Measurements from ENCODE around the gene ATP11A. TPM values are rescaled to one million over a fixed set of nuclear protein-coding genes. Genes with fewer than 3 reads are reported as not detected.

Gene ATP11A
- total RNA-seq, 5 donors from 2014 or later (not counting 1 experiment from before 2014, with no cell fraction given) = 35.7 to 57.1 (median 48.5) TPM

- no peaks in the 10 kb centered on the region for H3K9me3 Mint-ChIP-seq
- WGBS (ENCODE audit: insufficient coverage) = 95% methylated on average over 25 of the region's 34 CpGs
Observed at GRCh38 chr13:112696869-112697465, 7.1 kb downstream of the ATP11A start.

DNA sequence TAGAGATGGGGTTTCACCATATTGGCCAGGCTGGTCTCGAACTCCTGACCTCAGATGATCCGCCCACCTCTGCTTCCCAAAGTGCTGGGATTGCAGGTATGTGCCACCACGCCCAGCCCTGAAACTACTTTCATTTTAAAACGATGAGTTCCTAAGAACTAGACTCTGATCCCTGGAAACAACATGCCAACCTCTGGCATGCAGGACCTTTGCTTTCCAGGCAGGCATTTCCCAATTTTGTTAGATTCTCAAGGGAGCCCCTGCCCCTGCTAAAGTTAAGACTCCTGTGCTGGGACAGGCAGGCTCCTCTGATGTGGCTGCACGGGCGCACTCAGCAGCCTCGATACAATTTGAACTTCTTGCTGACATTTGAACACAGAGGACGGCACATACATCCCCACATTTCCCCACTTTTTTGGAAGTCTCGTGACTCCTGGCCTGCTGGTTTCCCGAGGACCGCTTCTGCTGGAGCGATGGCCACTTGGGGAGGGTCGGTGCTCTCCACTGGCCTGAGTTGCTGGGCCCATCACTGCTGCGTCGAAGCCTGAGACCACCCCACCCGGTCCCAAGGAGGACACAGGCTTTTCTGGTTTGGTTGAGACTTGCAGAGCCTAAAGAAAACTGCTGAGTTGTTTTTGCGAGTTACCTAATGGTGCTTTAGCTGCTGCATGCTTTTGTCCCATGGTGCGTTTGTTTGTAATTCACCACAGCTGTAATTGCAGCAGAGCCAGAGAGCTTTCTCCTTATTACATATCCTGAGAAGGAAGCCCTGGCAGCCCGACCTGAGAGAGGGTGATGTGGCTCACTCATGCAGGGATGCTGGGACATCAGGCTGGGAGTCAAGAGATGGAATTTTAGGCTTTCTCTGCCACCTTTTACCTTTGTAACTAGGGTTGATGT lies 8.2 kb downstream of the ATP11A start:
- H3K27me3 Mint-ChIP-seq = no peaks in the 10 kb centered on the region
- Histone ChIP-seq H3K4me1 (ENCODE audit: control insufficient read depth in 1 of 2, extremely low read depth in 1 of 2, insufficient read depth in 2 of 2, low read length in 2 of 2) (peaks cover 7 to 14% of the 10 kb centered on the region in 2 experiments), H3K4me3 (ENCODE audit: control insufficient read depth in 1 of 2, extremely low read depth in 1 of 2, low read length in 1 of 2) (no peak overlapping the region), H3K36me3 (ENCODE audit: control insufficient read depth in 2 of 2, extremely low read depth in 1 of 2, insufficient read depth in 1 of 2, low read length in 1 of 2) (peaks cover 0 to 3% of the 10 kb centered on the region in 2 donors), H3K9me3 (no peaks in the 10 kb centered on the region), H3K27me3 (replicated peaks in 1 of 2; ENCODE audit: control insufficient read depth in 2 of 2, extremely low read depth in 1 of 2, insufficient read depth in 2 of 2, low read length in 1 of 2) (no peaks in the 10 kb centered on the region), H3K27ac (ENCODE audit: low read length) (no peak overlapping the region)
- 87% methylated on average over 17 of the region's 19 CpGs for WGBS (ENCODE audit: insufficient coverage)
- H3K9me3 Mint-ChIP-seq = no peaks in the 10 kb centered on the region
- H3K4me3 Mint-ChIP-seq = no peak overlapping the region
- ChIA-PET CTCF (no interaction called here), POLR2A (no interaction called here)
- H3K27ac Mint-ChIP-seq = no peak overlapping the region
- no peak for DNase-seq
- peaks cover 16% of the 10 kb centered on the region for H3K36me3 Mint-ChIP-seq
- H3K4me1 Mint-ChIP-seq = peaks cover 37 to 58% (median 43%) of the 10 kb centered on the region in 3 donors
- ATAC-seq (replicated peaks in 1 of 4) = no peak

More at GRCh38 chr13:112696869-112697465, 7.1 kb downstream of the ATP11A start:
- Histone ChIP-seq H3K4me1 (ENCODE audit: control insufficient read depth in 1 of 2, extremely low read depth in 1 of 2, insufficient read depth in 2 of 2, low read length in 2 of 2) (peaks cover 13 to 19% of the 10 kb centered on the region in 2 experiments), H3K36me3 (ENCODE audit: control insufficient read depth in 2 of 2, extremely low read depth in 1 of 2, insufficient read depth in 1 of 2, low read length in 1 of 2) (peaks cover 0 to 3% of the 10 kb centered on the region in 2 donors), H3K9me3 (no peaks in the 10 kb centered on the region), H3K4me3 (ENCODE audit: control insufficient read depth in 1 of 2, extremely low read depth in 1 of 2, low read length in 1 of 2) (no peak overlapping the region), H3K27me3 (replicated peaks in 1 of 2; ENCODE audit: control insufficient read depth in 2 of 2, extremely low read depth in 1 of 2, insufficient read depth in 2 of 2, low read length in 1 of 2) (no peaks in the 10 kb centered on the region), H3K27ac (ENCODE audit: low read length) (no peak overlapping the region)
- Mint-ChIP-seq H3K4me3 (no peak overlapping the region), H3K27ac (no peak overlapping the region), H3K36me3 (peaks cover 12% of the 10 kb centered on the region), H3K4me1 (peaks cover 37 to 60% (median 48%) of the 10 kb centered on the region in 3 donors), H3K27me3 (no peaks in the 10 kb centered on the region)
- DNase-seq (no peak), ATAC-seq (replicated peaks in 1 of 4) (no peak)
- ChIA-PET CTCF (no interaction called here), POLR2A (no interaction called here)

DNA sequence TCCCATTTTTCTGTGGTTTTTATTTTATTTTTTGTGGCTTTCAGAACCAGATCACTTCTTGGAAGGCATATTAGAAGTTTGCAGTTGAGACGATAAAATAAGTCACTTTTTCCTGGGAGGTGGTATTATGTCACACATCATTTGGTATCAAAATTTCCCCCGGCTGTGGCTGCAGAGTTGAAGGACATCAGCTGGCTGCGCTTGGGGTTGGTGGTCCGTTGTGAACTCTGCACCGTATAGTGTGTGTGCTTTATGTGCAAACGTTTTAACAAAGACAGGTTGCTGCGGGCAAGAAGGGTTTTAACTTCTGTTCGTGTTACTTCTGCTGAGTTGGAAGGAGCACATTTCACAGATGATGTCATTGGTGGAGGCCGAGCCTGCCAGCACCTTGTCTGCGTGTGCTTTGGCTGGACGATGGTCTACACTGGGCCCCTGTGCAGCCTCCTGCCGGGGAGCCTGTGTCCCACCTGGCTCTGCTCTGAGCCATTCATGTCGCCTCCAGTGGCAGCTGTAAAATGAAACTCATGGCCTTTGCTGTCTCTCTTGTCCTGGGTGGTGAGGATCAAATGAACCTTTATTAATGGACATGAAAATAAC lies 9.6 kb downstream of the ATP11A start:
- no peak overlapping the region for H3K4me3 ChIP-seq (ENCODE audit: control insufficient read depth in 1 of 2, extremely low read depth in 1 of 2, low read length in 1 of 2)
- ChIA-PET POLR2A (no interaction called here), CTCF (no interaction called here)
- Mint-ChIP-seq H3K4me1 (peaks cover 37 to 58% (median 46%) of the 10 kb centered on the region in 3 donors), H3K36me3 (peaks cover 22% of the 10 kb centered on the region), H3K4me3 (no peak overlapping the region), H3K27me3 (no peaks in the 10 kb centered on the region), H3K9me3 (no peaks in the 10 kb centered on the region), H3K27ac (no peak overlapping the region)
- no peak for DNase-seq
- no peaks in the 10 kb centered on the region for H3K9me3 ChIP-seq
- H3K4me1 ChIP-seq (ENCODE audit: control insufficient read depth in 1 of 2, extremely low read depth in 1 of 2, insufficient read depth in 2 of 2, low read length in 2 of 2) = peaks cover 3 to 9% of the 10 kb centered on the region in 2 experiments
- WGBS (ENCODE audit: insufficient coverage) = 89% methylated on average over 10 of the region's 13 CpGs
- H3K27ac ChIP-seq (ENCODE audit: low read length) = no peak overlapping the region
- ATAC-seq (replicated peaks in 1 of 4) = no peak
- peaks cover 0 to 3% of the 10 kb centered on the region in 2 donors for H3K36me3 ChIP-seq (ENCODE audit: control insufficient read depth in 2 of 2, extremely low read depth in 1 of 2, insufficient read depth in 1 of 2, low read length in 1 of 2)
- no peaks in the 10 kb centered on the region for H3K27me3 ChIP-seq (replicated peaks in 1 of 2; ENCODE audit: control insufficient read depth in 2 of 2, extremely low read depth in 1 of 2, insufficient read depth in 2 of 2, low read length in 1 of 2)

GRCh38 chr13:112700291-112701060 lies 10.6 kb downstream of the ATP11A start:
- POLR2A ChIA-PET = no interaction called here
- Histone ChIP-seq H3K27ac (ENCODE audit: low read length) (no peak overlapping the region), H3K9me3 (no peaks in the 10 kb centered on the region), H3K36me3 (ENCODE audit: control insufficient read depth in 2 of 2, extremely low read depth in 1 of 2, insufficient read depth in 1 of 2, low read length in 1 of 2) (peaks cover 0 to 3% of the 10 kb centered on the region in 2 donors), H3K27me3 (replicated peaks in 1 of 2; ENCODE audit: control insufficient read depth in 2 of 2, extremely low read depth in 1 of 2, insufficient read depth in 2 of 2, low read length in 1 of 2) (no peaks in the 10 kb centered on the region), H3K4me1 (ENCODE audit: control insufficient read depth in 1 of 2, extremely low read depth in 1 of 2, insufficient read depth in 2 of 2, low read length in 2 of 2) (peaks cover 4 to 10% of the 10 kb centered on the region in 2 experiments), H3K4me3 (ENCODE audit: control insufficient read depth in 1 of 2, extremely low read depth in 1 of 2, low read length in 1 of 2) (no peak overlapping the region)
- ATAC-seq (replicated peaks in 1 of 4) (no peak), DNase-seq (no peak)
- H3K9me3 Mint-ChIP-seq = no peaks in the 10 kb centered on the region
- CTCF ChIA-PET = no interaction called here
- H3K27ac Mint-ChIP-seq = no peak overlapping the region
- peaks cover 22% of the 10 kb centered on the region for H3K36me3 Mint-ChIP-seq
- 96% methylated on average over 30 of the region's 32 CpGs for WGBS (ENCODE audit: insufficient coverage)
- H3K27me3 Mint-ChIP-seq = no peaks in the 10 kb centered on the region
- H3K4me3 Mint-ChIP-seq = no peak overlapping the region
- peaks cover 41 to 57% (median 51%) of the 10 kb centered on the region in 3 donors for H3K4me1 Mint-ChIP-seq

GRCh38 chr13:112702341-112702985 lies 12.6 kb downstream of the ATP11A start:
- ChIA-PET CTCF (no interaction called here), POLR2A (no interaction called here)
- Mint-ChIP-seq H3K27me3 (no peaks in the 10 kb centered on the region), H3K36me3 (peaks cover 22% of the 10 kb centered on the region), H3K9me3 (no peaks in the 10 kb centered on the region), H3K27ac (no peak overlapping the region), H3K4me1 (peaks cover 48 to 64% (median 52%) of the 10 kb centered on the region in 3 donors), H3K4me3 (no peak overlapping the region)
- Histone ChIP-seq H3K4me1 (ENCODE audit: control insufficient read depth in 1 of 2, extremely low read depth in 1 of 2, insufficient read depth in 2 of 2, low read length in 2 of 2) (peaks cover 4 to 10% of the 10 kb centered on the region in 2 experiments), H3K36me3 (ENCODE audit: control insufficient read depth in 2 of 2, extremely low read depth in 1 of 2, insufficient read depth in 1 of 2, low read length in 1 of 2) (peaks cover 0 to 3% of the 10 kb centered on the region in 2 donors), H3K9me3 (no peaks in the 10 kb centered on the region), H3K4me3 (ENCODE audit: control insufficient read depth in 1 of 2, extremely low read depth in 1 of 2, low read length in 1 of 2) (no peak overlapping the region), H3K27ac (ENCODE audit: low read length) (no peak overlapping the region), H3K27me3 (replicated peaks in 1 of 2; ENCODE audit: control insufficient read depth in 2 of 2, extremely low read depth in 1 of 2, insufficient read depth in 2 of 2, low read length in 1 of 2) (no peaks in the 10 kb centered on the region)
- DNase-seq = no peak
- ATAC-seq (replicated peaks in 1 of 4) = no peak
- WGBS (ENCODE audit: insufficient coverage) = 98% methylated on average over 31 of the region's 32 CpGs

Data from T-cell (primary cell).